T-helper 1 cell treated with Interleukin-12 subunit alpha and Interleukin-12 subunit beta and Interleukin-4 antibody, amounts not matched to agents 30 μg/mL and 1 μg/mL, for 36 hours (primary cell): Measurements from ENCODE around the gene SPINK8.
"Not testable (repeated sequence)": the region's sequence is repeated elsewhere in the genome, so short reads cannot be mapped to it uniquely, and the experiment has no call there.

Source experiments
- H3K27ac Mint-ChIP-seq: one replicate; pipeline ENCODE4 v1.8.0; 2021; ENCODE audit warnings: mild to moderate bottlenecking, mixed read lengths
- H3K27me3 Mint-ChIP-seq: one replicate; pipeline ENCODE4 v1.8.0; 2021; ENCODE audit warnings: low read depth, mixed read lengths
- H3K36me3 Mint-ChIP-seq: one replicate; pipeline ENCODE4 v1.8.0; 2021; ENCODE audit warnings: low read depth, mixed read lengths
- H3K4me1 Mint-ChIP-seq: one replicate; pipeline ENCODE4 v1.8.0; 2021; ENCODE audit warnings: low read depth, mixed read lengths
- H3K4me3 Mint-ChIP-seq: one replicate; pipeline ENCODE4 v1.8.0; 2021; ENCODE audit warnings: mild to moderate bottlenecking, moderate library complexity, mixed read lengths
- H3K9me3 Mint-ChIP-seq: one replicate; pipeline ENCODE4 v1.8.0; 2021; ENCODE audit warnings: mixed read lengths

SPINK8 gene

GRCh38 chr3:48344867-48345507 is 11.5 kb upstream of the SPINK8 start:
- Mint-ChIP-seq H3K27ac (no peak overlapping the region), H3K27me3 (peaks cover 14% of the 10 kb centered on the region), H3K4me3 (no peak overlapping the region), H3K36me3 (no peaks in the 10 kb centered on the region), H3K4me1 (no peaks in the 10 kb centered on the region), H3K9me3 (no peaks in the 10 kb centered on the region)

- H3K4me1 Mint-ChIP-seq = no peaks in the 10 kb centered on the region
- H3K27me3 Mint-ChIP-seq = peaks cover 20% of the 10 kb centered on the region
- H3K27ac Mint-ChIP-seq = no peak overlapping the region
- no peaks in the 10 kb centered on the region for H3K9me3 Mint-ChIP-seq
- no peak overlapping the region for H3K4me3 Mint-ChIP-seq
- no peaks in the 10 kb centered on the region for H3K36me3 Mint-ChIP-seq
Measured at GRCh38 chr3:48343432-48343831, 10.0 kb upstream of the SPINK8 start.

GRCh38 chr3:48338635-48339034 is 5.2 kb upstream of the SPINK8 start:
- Mint-ChIP-seq H3K36me3 (no peaks in the 10 kb centered on the region), H3K4me3 (no peak overlapping the region), H3K9me3 (no peaks in the 10 kb centered on the region), H3K27me3 (peaks cover 24% of the 10 kb centered on the region), H3K27ac (no peak overlapping the region), H3K4me1 (no peaks in the 10 kb centered on the region)

- not testable (repeated sequence) for H3K4me3 Mint-ChIP-seq, H3K27ac Mint-ChIP-seq, H3K36me3 Mint-ChIP-seq, H3K4me1 Mint-ChIP-seq, H3K9me3 Mint-ChIP-seq
- peaks cover 27% of the 10 kb centered on the region for H3K27me3 Mint-ChIP-seq
Measured at GRCh38 chr3:48337536-48337935, 4.1 kb upstream of the SPINK8 start.

GRCh38 chr3:48335286-48335685 is 1.8 kb upstream of the SPINK8 start:
- H3K4me1 Mint-ChIP-seq = not testable (repeated sequence)

GRCh38 chr3:48334605-48335004 is 1.1 kb upstream of the SPINK8 start:
- Mint-ChIP-seq H3K9me3 (no peaks in the 10 kb centered on the region), H3K27me3 (peaks cover 31% of the 10 kb centered on the region), H3K4me1 (no peaks in the 10 kb centered on the region), H3K4me3 (no peak overlapping the region), H3K36me3 (no peaks in the 10 kb centered on the region), H3K27ac (no peak overlapping the region)

More at GRCh38 chr3:48335286-48335685, 1.8 kb upstream of the SPINK8 start:
- H3K27ac Mint-ChIP-seq, H3K4me3 Mint-ChIP-seq, H3K9me3 Mint-ChIP-seq, H3K36me3 Mint-ChIP-seq: not testable (repeated sequence)
- H3K27me3 Mint-ChIP-seq = peaks cover 31% of the 10 kb centered on the region

GRCh38 chr3:48331706-48332435 is 1.6 kb downstream of the SPINK8 start:
- peaks cover 35% of the 10 kb centered on the region for H3K27me3 Mint-ChIP-seq
- not testable (repeated sequence) for H3K4me1 Mint-ChIP-seq, H3K36me3 Mint-ChIP-seq, H3K27ac Mint-ChIP-seq, H3K4me3 Mint-ChIP-seq, H3K9me3 Mint-ChIP-seq

GRCh38 chr3:48320996-48321395 is 12.5 kb downstream of the SPINK8 start:
- Mint-ChIP-seq H3K4me1 (peaks cover 4% of the 10 kb centered on the region), H3K27me3 (peaks cover 14% of the 10 kb centered on the region), H3K27ac (no peak overlapping the region), H3K4me3 (no peak overlapping the region), H3K36me3 (no peaks in the 10 kb centered on the region), H3K9me3 (peaks cover 3% of the 10 kb centered on the region)

GRCh38 chr3:48318713-48319468 is 14.6 kb downstream of the SPINK8 start:
- H3K4me3 Mint-ChIP-seq = no peak overlapping the region

GRCh38 chr3:48314542-48314941 is 18.9 kb downstream of the SPINK8 start:
- H3K4me3 Mint-ChIP-seq = no peak overlapping the region
- peaks cover 31% of the 10 kb centered on the region for H3K27me3 Mint-ChIP-seq
- peaks cover 2% of the 10 kb centered on the region for H3K36me3 Mint-ChIP-seq
- H3K9me3 Mint-ChIP-seq = peaks cover 31% of the 10 kb centered on the region
- H3K27ac Mint-ChIP-seq = no peak overlapping the region
- H3K4me1 Mint-ChIP-seq = no peaks in the 10 kb centered on the region

More at GRCh38 chr3:48318713-48319468, 14.6 kb downstream of the SPINK8 start:
- peaks cover 23% of the 10 kb centered on the region for H3K27me3 Mint-ChIP-seq
- no peak overlapping the region for H3K27ac Mint-ChIP-seq
- peaks cover 21% of the 10 kb centered on the region for H3K9me3 Mint-ChIP-seq
- no peaks in the 10 kb centered on the region for H3K36me3 Mint-ChIP-seq
- H3K4me1 Mint-ChIP-seq = peaks cover 4% of the 10 kb centered on the region

GRCh38 chr3:48306860-48307530 is 26.5 kb downstream of the SPINK8 start:
- H3K27ac Mint-ChIP-seq = no peak overlapping the region
- peaks cover under 1% of the 10 kb centered on the region for H3K36me3 Mint-ChIP-seq
- peak overlapping the region; percentile 25 for H3K4me3 Mint-ChIP-seq
- H3K27me3 Mint-ChIP-seq = peaks cover 37% of the 10 kb centered on the region
- no peaks in the 10 kb centered on the region for H3K9me3 Mint-ChIP-seq
- H3K4me1 Mint-ChIP-seq = peaks cover 11% of the 10 kb centered on the region

- Mint-ChIP-seq H3K27ac (no peak overlapping the region), H3K36me3 (peaks cover 2% of the 10 kb centered on the region), H3K9me3 (no peaks in the 10 kb centered on the region), H3K27me3 (peaks cover 35% of the 10 kb centered on the region), H3K4me3 (no peak overlapping the region), H3K4me1 (peaks cover 15% of the 10 kb centered on the region)
Measured at GRCh38 chr3:48306290-48306689, 27.2 kb downstream of the SPINK8 start.

- no peak overlapping the region for H3K27ac Mint-ChIP-seq
- no peaks in the 10 kb centered on the region for H3K9me3 Mint-ChIP-seq
- H3K27me3 Mint-ChIP-seq = peaks cover 35% of the 10 kb centered on the region
- peaks cover 16% of the 10 kb centered on the region for H3K4me1 Mint-ChIP-seq
- H3K4me3 Mint-ChIP-seq = no peak overlapping the region
- H3K36me3 Mint-ChIP-seq = peaks cover 2% of the 10 kb centered on the region
Measured at GRCh38 chr3:48305396-48305795, 28.1 kb downstream of the SPINK8 start.

GRCh38 chr3:48303021-48303420 is 30.4 kb downstream of the SPINK8 start:
- Mint-ChIP-seq H3K27ac (no peak overlapping the region), H3K4me3 (no peak overlapping the region), H3K27me3 (peaks cover 22% of the 10 kb centered on the region), H3K4me1 (peaks cover 29% of the 10 kb centered on the region), H3K9me3 (no peaks in the 10 kb centered on the region), H3K36me3 (peaks cover 8% of the 10 kb centered on the region)
